HepG2 (cell line): ENCODE data around the gene SYMPK. TPM values are rescaled to one million over a fixed set of nuclear protein-coding genes. Genes with fewer than 3 reads are reported as not detected.

Experiments
- FIP1L1 ChIP-seq: fragments of 200-400 bp; formaldehyde crosslinking; IDR thresholded peaks from 2 replicates; pipeline ENCODE4 v1.6.1; 2018; ENCODE audit warnings: low read depth, mild to moderate bottlenecking, low read length, moderate library complexity, borderline replicate concordance; ENCODE audit not compliant: insufficient read depth
- HBP1 ChIP-seq: IDR thresholded peaks from 2 replicates; pipeline ENCODE4 v1.6.1; 2016; ENCODE audit warnings: low read depth, control low read depth
- HOXA9 ChIP-seq: sonication (generic); formaldehyde crosslinking; IDR thresholded peaks from 2 replicates; pipeline ENCODE4 v1.8.1; 2022; ENCODE audit warnings: missing genetic modification reagents, mild to moderate bottlenecking, moderate library complexity, borderline replicate concordance
- IRF2 ChIP-seq: IDR thresholded peaks from 2 replicates; pipeline ENCODE4 v1.6.1; 2018; ENCODE audit warnings: missing genetic modification reagents, missing compliant biosample characterization
- MAFG ChIP-seq: sonication (generic); formaldehyde crosslinking; IDR thresholded peaks from 2 replicates; pipeline ENCODE4 v1.5.1; 2020; ENCODE audit warnings: mild to moderate bottlenecking, missing genetic modification reagents
- MBNL3 ChIP-seq: fragments of 250-450 bp; sonication (Bioruptor Pico); conservative IDR thresholded peaks from 2 replicates; pipeline ENCODE4 v1.8.0; 2022; ENCODE audit warnings: mild to moderate bottlenecking, inconsistent platforms
- MED13 ChIP-seq: sonication (generic); formaldehyde crosslinking; IDR thresholded peaks from 2 replicates; pipeline ENCODE4 v1.5.0; 2020; ENCODE audit warnings: missing genetic modification reagents
- MED8 ChIP-seq: sonication (generic); formaldehyde crosslinking; IDR thresholded peaks from 2 replicates; pipeline ENCODE4 v1.8.1; 2023; ENCODE audit warnings: mild to moderate bottlenecking, missing genetic modification reagents; ENCODE audit not compliant: insufficient replicate concordance
- NFIB ChIP-seq: sonication (generic); formaldehyde crosslinking; IDR thresholded peaks from 2 replicates; pipeline ENCODE4 v1.9.0; 2021; ENCODE audit warnings: missing genetic modification reagents, mild to moderate bottlenecking, borderline replicate concordance
- NRL ChIP-seq: sonication (generic); formaldehyde crosslinking; IDR thresholded peaks from 2 replicates; pipeline ENCODE4 v1.5.0; 2020; ENCODE audit warnings: missing genetic modification reagents, mild to moderate bottlenecking, moderate library complexity, borderline replicate concordance
- SIX4 ChIP-seq: sonication (generic); formaldehyde crosslinking; IDR thresholded peaks from 2 replicates; pipeline ENCODE4 v1.4.0; 2020; ENCODE audit warnings: missing genetic modification reagents
- SRSF9 ChIP-seq: fragments of 200-400 bp; formaldehyde crosslinking; IDR thresholded peaks from 2 replicates; pipeline ENCODE4 v1.6.1; 2018; ENCODE audit warnings: borderline replicate concordance, mild to moderate bottlenecking, low read depth, low read length; ENCODE audit not compliant: insufficient read depth, poor library complexity, severe bottlenecking
- TEAD2 ChIP-seq: sonication (generic); formaldehyde crosslinking; IDR thresholded peaks from 2 replicates; pipeline ENCODE4 v1.9.0; 2021; ENCODE audit warnings: missing genetic modification reagents
- TP53 ChIP-seq: sonication (generic); formaldehyde crosslinking; conservative IDR thresholded peaks from 2 replicates; pipeline ENCODE4 v1.4.0; 2020; ENCODE audit warnings: missing genetic modification reagents
- ZFP90 ChIP-seq: sonication (generic); formaldehyde crosslinking; IDR thresholded peaks from 2 replicates; pipeline ENCODE4 v1.8.0; 2022; ENCODE audit warnings: missing genetic modification reagents, mild to moderate bottlenecking, inconsistent platforms, borderline replicate concordance
- ZNF136 ChIP-seq: sonication (generic); formaldehyde crosslinking; IDR thresholded peaks from 2 replicates; pipeline ENCODE4 v1.8.1; 2022; ENCODE audit warnings: low read depth, mild to moderate bottlenecking, moderate library complexity, missing genetic modification reagents
- ZNF775 ChIP-seq: sonication (generic); formaldehyde crosslinking; IDR thresholded peaks from 2 replicates; pipeline ENCODE4 v1.4.0; 2020; ENCODE audit warnings: missing genetic modification reagents, mild to moderate bottlenecking, moderate library complexity, borderline replicate concordance
- ZNF780A ChIP-seq: sonication (generic); formaldehyde crosslinking; IDR thresholded peaks from 2 replicates; pipeline ENCODE4 v1.8.0; 2022; ENCODE audit warnings: mild to moderate bottlenecking, missing genetic modification reagents, moderate library complexity
- polyA plus RNA-seq, 8 experiments: library from polyadenylated mRNA; depleted of rRNA in 3 of 8; stranded (reverse) in 7 of 8; unstranded in 1 of 8; fragments of >200 nt; fragmentation: Illumina TruSeq in 4 of 8; extraction: Trizol in 4 of 8; gene quantifications; 2 replicates each; pipeline versions ENCODE4 v1.2.1 to v1.2.3, GENCODE V29; 2011 to 2016; ENCODE audit warnings: low read depth in 4 of 8, missing spikeins in 1 of 8, mixed read lengths in 1 of 8; ENCODE audit not compliant: insufficient read depth in 1 of 8
- total RNA-seq, 5 experiments: library from RNA; depleted of rRNA; stranded (reverse); fragments of >200 nt; fragmentation: Illumina TruSeq; extraction: Trizol; gene quantifications; 2 replicates each; pipeline ENCODE4 v1.2.3, GENCODE V29; 2016; ENCODE audit warnings: low read depth in 1 of 5
- TF ChIP-seq, protein P1 (sequence below): sonication (generic); formaldehyde crosslinking; IDR thresholded peaks from 2 replicates; pipeline ENCODE4 v1.9.0; 2022; ENCODE audit warnings: low read depth, missing genetic modification reagents
- TF ChIP-seq, protein P2 (sequence below): sonication (generic); formaldehyde crosslinking; IDR thresholded peaks from 2 replicates; pipeline ENCODE4 v1.4.0; 2020; ENCODE audit warnings: missing genetic modification reagents
- TF ChIP-seq, protein P3 (sequence below): fragments of 450-650 bp; IDR thresholded peaks from 2 replicates; pipeline ENCODE4 v1.6.1; 2016

SYMPK gene
- total and polyA plus RNA-seq, 2 of the 13 experiments (the other 11 are each of a cell fraction or from before 2014, with no cell fraction given), result 21.9 to 55.7 TPM

- TF ChIP-seq ZNF775 (no peak), FIP1L1 (0 out of 2 replicates have a peak, but pooled peaks have one; percentile 35), MED8 (CRISPR knock-in tag) (peak; percentile 13), MED13 (0 out of 2 replicates have a peak, but pooled peaks have one; percentile 37), HOXA9 (CRISPR knock-in tag) (0 out of 2 replicates have a peak, but pooled peaks have one; percentile 56), ZNF780A (peak; percentile 62; the same call in 1 of the 2 replicates), IRF2 (0 out of 2 replicates have a peak, but pooled peaks have one; percentile 28), TEAD2 (0 out of 2 replicates have a peak, but pooled peaks have one; percentile 58), ZNF136 (CRISPR knock-in tag) (no peak; the same call in 1 of the 2 replicates), HBP1 (CRISPR knock-in tag) (0 out of 2 replicates have a peak, but pooled peaks have one; percentile 14), SIX4 (CRISPR knock-in tag) (no peak), SRSF9 (no peak), TP53 (no peak), ZFP90 (CRISPR knock-in tag) (peak; percentile 82), MBNL3 (CRISPR knock-in tag) (no peak), NRL (CRISPR knock-in tag) (peak; percentile 75; the same call in 1 of the 2 replicates), MAFG (no peak), NFIB (CRISPR knock-in tag) (no peak)
- TF ChIP-seq, protein P1, sequence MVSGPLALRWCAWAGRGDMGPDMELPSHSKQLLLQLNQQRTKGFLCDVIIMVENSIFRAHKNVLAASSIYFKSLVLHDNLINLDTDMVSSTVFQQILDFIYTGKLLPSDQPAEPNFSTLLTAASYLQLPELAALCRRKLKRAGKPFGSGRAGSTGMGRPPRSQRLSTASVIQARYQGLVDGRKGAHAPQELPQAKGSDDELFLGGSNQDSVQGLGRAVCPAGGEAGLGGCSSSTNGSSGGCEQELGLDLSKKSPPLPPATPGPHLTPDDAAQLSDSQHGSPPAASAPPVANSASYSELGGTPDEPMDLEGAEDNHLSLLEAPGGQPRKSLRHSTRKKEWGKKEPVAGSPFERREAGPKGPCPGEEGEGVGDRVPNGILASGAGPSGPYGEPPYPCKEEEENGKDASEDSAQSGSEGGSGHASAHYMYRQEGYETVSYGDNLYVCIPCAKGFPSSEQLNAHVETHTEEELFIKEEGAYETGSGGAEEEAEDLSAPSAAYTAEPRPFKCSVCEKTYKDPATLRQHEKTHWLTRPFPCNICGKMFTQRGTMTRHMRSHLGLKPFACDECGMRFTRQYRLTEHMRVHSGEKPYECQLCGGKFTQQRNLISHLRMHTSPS (CRISPR knock-in tag), result peak; percentile 83
- TF ChIP-seq, protein P2, sequence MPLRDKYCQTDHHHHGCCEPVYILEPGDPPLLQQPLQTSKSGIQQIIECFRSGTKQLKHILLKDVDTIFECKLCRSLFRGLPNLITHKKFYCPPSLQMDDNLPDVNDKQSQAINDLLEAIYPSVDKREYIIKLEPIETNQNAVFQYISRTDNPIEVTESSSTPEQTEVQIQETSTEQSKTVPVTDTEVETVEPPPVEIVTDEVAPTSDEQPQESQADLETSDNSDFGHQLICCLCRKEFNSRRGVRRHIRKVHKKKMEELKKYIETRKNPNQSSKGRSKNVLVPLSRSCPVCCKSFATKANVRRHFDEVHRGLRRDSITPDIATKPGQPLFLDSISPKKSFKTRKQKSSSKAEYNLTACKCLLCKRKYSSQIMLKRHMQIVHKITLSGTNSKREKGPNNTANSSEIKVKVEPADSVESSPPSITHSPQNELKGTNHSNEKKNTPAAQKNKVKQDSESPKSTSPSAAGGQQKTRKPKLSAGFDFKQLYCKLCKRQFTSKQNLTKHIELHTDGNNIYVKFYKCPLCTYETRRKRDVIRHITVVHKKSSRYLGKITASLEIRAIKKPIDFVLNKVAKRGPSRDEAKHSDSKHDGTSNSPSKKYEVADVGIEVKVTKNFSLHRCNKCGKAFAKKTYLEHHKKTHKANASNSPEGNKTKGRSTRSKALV (CRISPR knock-in tag), result peak; percentile 51; the same call in 1 of the 2 replicates
- TF ChIP-seq, protein P3, sequence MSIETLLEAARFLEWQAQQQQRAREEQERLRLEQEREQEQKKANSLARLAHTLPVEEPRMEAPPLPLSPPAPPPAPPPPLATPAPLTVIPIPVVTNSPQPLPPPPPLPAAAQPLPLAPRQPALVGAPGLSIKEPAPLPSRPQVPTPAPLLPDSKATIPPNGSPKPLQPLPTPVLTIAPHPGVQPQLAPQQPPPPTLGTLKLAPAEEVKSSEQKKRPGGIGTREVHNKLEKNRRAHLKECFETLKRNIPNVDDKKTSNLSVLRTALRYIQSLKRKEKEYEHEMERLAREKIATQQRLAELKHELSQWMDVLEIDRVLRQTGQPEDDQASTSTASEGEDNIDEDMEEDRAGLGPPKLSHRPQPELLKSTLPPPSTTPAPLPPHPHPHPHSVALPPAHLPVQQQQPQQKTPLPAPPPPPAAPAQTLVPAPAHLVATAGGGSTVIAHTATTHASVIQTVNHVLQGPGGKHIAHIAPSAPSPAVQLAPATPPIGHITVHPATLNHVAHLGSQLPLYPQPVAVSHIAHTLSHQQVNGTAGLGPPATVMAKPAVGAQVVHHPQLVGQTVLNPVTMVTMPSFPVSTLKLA, result peak; percentile 60
These were observed 92.5 kb downstream of the SYMPK start (continued) for GRCh38 chr19:45770192-45771101.
